ENCODE measurements around the gene PNPLA7. TPM values are rescaled to one million over a fixed set of nuclear protein-coding genes. Genes with fewer than 3 reads are reported as not detected.
A peak's percentile ranks its signal among the peaks of the same experiment; 100 is the strongest.

The PNPLA7 gene
- total and polyA plus RNA-seq, 9 donors = 2.2 to 29.3 (median 13.0) TPM

GRCh38 chr9:137441289-137441934 lies 108.8 kb downstream of the PNPLA7 start, which contains the start of gene ENTPD8:
TSS of gene ENTPD8 (minus strand) at chr9:137441357. CDS start at chr9:137438285, 3,072 bp downstream.
- Histone ChIP-seq H3K27ac (no peak within 1 kb of the TSS), H3K9me3 (no peaks in the 10 kb centered on the region), H3K27me3 (no peaks in the 10 kb centered on the region), H3K4me1 (ENCODE audit: insufficient read depth) (peaks cover under 1% of the 10 kb centered on the region), H3K4me3 (peak within 1 kb of the TSS; percentile 14), H3K36me3 (no peaks in the 10 kb centered on the region)
- TF ChIP-seq POLR2A (IDR thresholded peaks at IDR 0.05) (no peak), EP300 (IDR thresholded peaks at IDR 0.05) (no peak), CTCF (IDR thresholded peaks at IDR 0.05) (no peak)
- WGBS, 3 donors = 1 to 2% (median 2%) methylated on average over 26 to 62 of the region's 62 CpGs
- DNase-seq = peak in 2 of 5 donors; percentile 46 to 53
- intact Hi-C loops (cut with DNase I) = loop anchor here in 1 of 4 donors (10.0 kb wide), 1 partner anchor 147 kb away; no protein-coding TSS in a partner anchor

- WGBS, 3 donors = 65 to 70% (median 65%) methylated on average over 17 to 18 of the region's 18 CpGs
- no peak overlapping the region for H3K27ac ChIP-seq
- peaks cover 7% of the 10 kb centered on the region for H3K4me1 ChIP-seq (ENCODE audit: insufficient read depth)
- no peaks in the 10 kb centered on the region for H3K9me3 ChIP-seq
- H3K4me3 ChIP-seq = no peak overlapping the region
- no peaks in the 10 kb centered on the region for H3K27me3 ChIP-seq
- DNase-seq = peak in 2 of 5 donors; percentile 30 to 33
- H3K36me3 ChIP-seq = no peaks in the 10 kb centered on the region
- TF ChIP-seq POLR2A (IDR thresholded peaks at IDR 0.05) = no peak
- no peak for TF ChIP-seq EP300 (IDR thresholded peaks at IDR 0.05)
- TF ChIP-seq CTCF (IDR thresholded peaks at IDR 0.05) = no peak
- intact Hi-C loops (cut with DNase I) = no loop called here
Observed at GRCh38 chr9:137439158-137439714, 111.0 kb downstream of the PNPLA7 start.

- Histone ChIP-seq H3K36me3 (no peaks in the 10 kb centered on the region), H3K27ac (no peak overlapping the region), H3K9me3 (no peaks in the 10 kb centered on the region), H3K4me3 (no peak overlapping the region), H3K27me3 (no peaks in the 10 kb centered on the region), H3K4me1 (ENCODE audit: insufficient read depth) (peaks cover 7% of the 10 kb centered on the region)
- DNase-seq = peak in 2 of 5 donors; percentile 21 to 35
- intact Hi-C loops (cut with DNase I) = no loop called here
- TF ChIP-seq POLR2A (IDR thresholded peaks at IDR 0.05) (no peak), EP300 (IDR thresholded peaks at IDR 0.05) (no peak), CTCF (IDR thresholded peaks at IDR 0.05) (no peak)
- WGBS, 3 donors = 73 to 76% (median 74%) methylated on average over 21 to 22 of the region's 22 CpGs
Observed at GRCh38 chr9:137438591-137439157, 111.5 kb downstream of the PNPLA7 start.

- intact Hi-C loops (cut with DNase I) = no loop called here
- Histone ChIP-seq H3K27ac (no peak overlapping the region), H3K4me3 (no peak overlapping the region), H3K27me3 (no peaks in the 10 kb centered on the region), H3K9me3 (no peaks in the 10 kb centered on the region), H3K36me3 (no peaks in the 10 kb centered on the region), H3K4me1 (ENCODE audit: insufficient read depth) (peaks cover 7% of the 10 kb centered on the region)
- peak in 2 of 5 donors; percentile 29 to 35 for DNase-seq
- TF ChIP-seq EP300 (IDR thresholded peaks at IDR 0.05) (no peak), POLR2A (IDR thresholded peaks at IDR 0.05) (no peak), CTCF (IDR thresholded peaks at IDR 0.05) (no peak)
- WGBS, 3 donors = 65 to 71% (median 68%) methylated on average over 28 to 40 of the region's 40 CpGs
Observed at GRCh38 chr9:137437691-137438590, 112.3 kb downstream of the PNPLA7 start.
